ENCODE results near the gene TFCP2L1.

- TF ChIP-seq POLR2AphosphoS5 (IDR thresholded peaks at IDR 0.05; ENCODE audit: insufficient read depth, low read depth, low read length) (no peak), CTCF (IDR thresholded peaks at IDR 0.05; ENCODE audit: extremely low read depth in 1 of 2, insufficient read depth in 1 of 2, low read depth in 1 of 2, low read length in 2 of 2) (no peak), JUN (IDR thresholded peaks at IDR 0.05; ENCODE audit: borderline replicate concordance, insufficient read depth, insufficient read length, low read depth) (no peak), MYC (IDR thresholded peaks at IDR 0.05; ENCODE audit: low read depth, low read length) (no peak), EZH2 (IDR thresholded peaks at IDR 0.05; ENCODE audit: borderline replicate concordance, low read depth, low read length, severe bottlenecking) (no peak), POLR2A (IDR thresholded peaks at IDR 0.05; ENCODE audit: low read depth, low read length) (no peak), MAX (IDR thresholded peaks at IDR 0.05; ENCODE audit: insufficient read depth, insufficient read length) (no peak), GATA2 (IDR thresholded peaks at IDR 0.05; ENCODE audit: insufficient read depth, insufficient read length, low read depth, low read length) (no peak), FOS (IDR thresholded peaks at IDR 0.05; ENCODE audit: borderline replicate concordance, insufficient read depth, low read length) (no peak)
Measured at GRCh38 chr2:121253021-121253673, 31.9 kb downstream of the TFCP2L1 start.

Data from endothelial cell of umbilical vein (primary cell).